Erythroblast (primary cell): ENCODE data around the gene ACTR2.

Source experiments
- GATA1 ChIP-seq: IDR thresholded peaks from 2 replicates; pipeline ENCODE4 v1.6.1; 2011; ENCODE audit warnings: low read depth, mild to moderate bottlenecking, control low read depth, low read length, moderate library complexity
- POLR2A ChIP-seq: IDR thresholded peaks from 2 replicates; pipeline ENCODE4 v1.6.1; 2011; ENCODE audit warnings: mild to moderate bottlenecking, low read length

DNA sequence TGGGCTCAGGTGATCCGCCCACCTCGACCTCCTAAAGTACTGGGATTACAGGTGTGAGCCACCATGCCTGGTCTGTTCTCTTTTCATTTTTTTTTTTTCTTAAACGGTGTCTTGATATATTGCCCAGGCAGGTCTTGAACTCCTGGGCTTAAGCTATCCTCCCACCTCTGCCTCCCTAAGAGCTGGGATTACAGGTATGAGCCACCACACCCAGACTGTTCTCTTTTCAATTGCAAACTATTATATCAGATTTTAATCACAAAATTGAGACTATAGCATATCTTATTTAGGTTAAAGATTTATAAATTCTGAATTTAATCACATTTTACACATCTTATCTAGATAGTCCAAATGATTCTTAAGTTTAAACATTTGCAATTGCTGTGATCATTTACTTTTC lies 15.5 kb upstream of the ACTR2 start:
- TF ChIP-seq POLR2A (no peak), GATA1 (no peak)
